Liver (tissue), 9 donors: ENCODE measurements around the gene BTBD6. TPM values are rescaled to one million over a fixed set of nuclear protein-coding genes. Genes with fewer than 3 reads are reported as not detected.

Source experiments
- DNase-seq: peaks from one replicate; pipeline ENCODE4 v3.0.0-alpha.2; 2017; ENCODE audit warnings: low spot score
- H3K27ac ChIP-seq, 2 donors: one replicate each; pipeline ENCODE4 v1.7.0; 2013; ENCODE audit warnings: inconsistent platforms in 2 of 2, low read length in 2 of 2, control low read depth in 1 of 2, low read depth in 1 of 2, mild to moderate bottlenecking in 1 of 2
- H3K27me3 ChIP-seq, 4 donors: one replicate each; pipeline versions ENCODE4 v1.6.1 to v1.7.0; 2013; ENCODE audit warnings: low read length in 3 of 4, inconsistent platforms in 1 of 4, mild to moderate bottlenecking in 1 of 4, moderate library complexity in 1 of 4; ENCODE audit not compliant: control insufficient read depth in 4 of 4, insufficient read depth in 4 of 4
- H3K36me3 ChIP-seq, 4 donors: one replicate each; pipeline versions ENCODE4 v1.6.1 to v1.7.0; 2013; ENCODE audit warnings: low read length in 3 of 4, mild to moderate bottlenecking in 3 of 4, low read depth in 1 of 4, moderate library complexity in 1 of 4; ENCODE audit not compliant: control insufficient read depth in 4 of 4, insufficient read depth in 3 of 4
- H3K4me1 ChIP-seq, 4 donors: one replicate each; pipeline versions ENCODE4 v1.6.1 to v1.7.0; 2013; ENCODE audit warnings: low read length in 3 of 4, mild to moderate bottlenecking in 3 of 4, moderate library complexity in 1 of 4; ENCODE audit not compliant: control insufficient read depth in 4 of 4, insufficient read depth in 4 of 4
- H3K4me3 ChIP-seq, 3 donors: one replicate each; pipeline versions ENCODE4 v1.6.1 to v1.7.0; 2013; ENCODE audit warnings: low read length in 3 of 3, control low read depth in 1 of 3, low read depth in 1 of 3, mild to moderate bottlenecking in 1 of 3
- H3K9ac ChIP-seq, 2 donors: one replicate each; pipeline ENCODE4 v1.7.0; 2013; ENCODE audit warnings: low read length in 2 of 2, mild to moderate bottlenecking in 2 of 2, moderate library complexity in 2 of 2, control low read depth in 1 of 2, low read depth in 1 of 2
- H3K9me3 ChIP-seq, 4 donors: one replicate each; pipeline versions ENCODE4 v1.6.1 to v1.7.0; 2013; ENCODE audit warnings: low read length in 3 of 4; ENCODE audit not compliant: control insufficient read depth in 4 of 4
- EGR1 ChIP-seq, 2 donors: IDR thresholded peaks; 2 replicates each; pipeline ENCODE4 v1.6.1; 2016 to 2018; ENCODE audit warnings: antibody characterized with exemption in 2 of 2, low read depth in 2 of 2
- FOXA1 ChIP-seq: IDR thresholded peaks from 2 replicates; pipeline ENCODE4 v1.6.1; 2016; ENCODE audit warnings: antibody characterized with exemption
- GABPA ChIP-seq, 2 donors: IDR thresholded peaks in 1 of 2; conservative IDR thresholded peaks in 1 of 2; 2 replicates each; pipeline ENCODE4 v1.6.1; 2016; ENCODE audit warnings: antibody characterized with exemption in 2 of 2, mild to moderate bottlenecking in 1 of 2, moderate library complexity in 1 of 2
- HNF4A ChIP-seq, 2 donors: conservative IDR thresholded peaks; 2 replicates each; pipeline ENCODE4 v1.6.1; 2016; ENCODE audit warnings: antibody characterized with exemption in 2 of 2, mild to moderate bottlenecking in 2 of 2
- JUND ChIP-seq, 2 donors: IDR thresholded peaks; 2 replicates each; pipeline ENCODE4 v1.6.1; 2016; ENCODE audit warnings: antibody characterized with exemption in 2 of 2
- NR2F2 ChIP-seq: IDR thresholded peaks from 2 replicates; pipeline ENCODE4 v1.6.1; 2016; ENCODE audit warnings: antibody characterized with exemption
- RAD21 ChIP-seq, 2 donors: IDR thresholded peaks; 2 replicates each; pipeline ENCODE4 v1.6.1; 2016; ENCODE audit warnings: antibody characterized with exemption in 2 of 2, mild to moderate bottlenecking in 2 of 2
- RXRA ChIP-seq, 2 donors: IDR thresholded peaks; 2 replicates each; pipeline ENCODE4 v1.6.1; 2017 to 2018; ENCODE audit warnings: antibody characterized with exemption in 2 of 2, mild to moderate bottlenecking in 1 of 2
- SP1 ChIP-seq: IDR thresholded peaks from 2 replicates; pipeline ENCODE4 v1.6.1; 2018; ENCODE audit warnings: antibody characterized with exemption, mild to moderate bottlenecking
- TAF1 ChIP-seq: conservative IDR thresholded peaks from 2 replicates; pipeline ENCODE4 v1.6.1; 2016; ENCODE audit warnings: antibody characterized with exemption, mild to moderate bottlenecking
- YY1 ChIP-seq: IDR thresholded peaks from 2 replicates; pipeline ENCODE4 v1.6.1; 2016; ENCODE audit warnings: antibody characterized with exemption, mild to moderate bottlenecking
- WGBS: extraction: QIAGEN DNeasy Blood & Tissue Kit; methylation state at CpG from one replicate; pipeline ENCODE4 v1.1.7; 2013; 5-methylcytosine and 5-hydroxymethylcytosine counted together
- polyA plus RNA-seq, 2 donors: library from polyadenylated mRNA; stranded (reverse) in 1 of 2; unstranded in 1 of 2; fragments of 200-250 nt in 1 of 2; fragments of >200 nt in 1 of 2; fragmentation: Nextera tagmentation in 1 of 2; extraction: Ambion mirVana in 1 of 2; gene quantifications; one replicate each; pipeline versions ENCODE4 v1.2.1 to v1.2.3, GENCODE V29; 2013 to 2015
- total RNA-seq, 2 donors: library from RNA; depleted of rRNA; stranded (reverse); fragments of >200 nt; gene quantifications; one replicate each; pipeline ENCODE4 v1.2.3, GENCODE V29; 2014
- TF ChIP-seq, protein P1 (sequence below): IDR thresholded peaks from 2 replicates; pipeline ENCODE4 v1.6.1; 2016; ENCODE audit warnings: antibody characterized with exemption
- TF ChIP-seq, protein P2 (sequence below): IDR thresholded peaks from 2 replicates; pipeline ENCODE4 v1.6.1; 2016; ENCODE audit warnings: antibody characterized with exemption
- TF ChIP-seq, protein P3 (sequence below): IDR thresholded peaks from 2 replicates; pipeline ENCODE4 v1.6.1; 2016; ENCODE audit warnings: antibody characterized with exemption
- TF ChIP-seq, protein P4 (sequence below): fragments of 150-350 bp; IDR thresholded peaks from 2 replicates; pipeline ENCODE4 v1.5.1; 2017; ENCODE audit warnings: improper control_type of control experiment, low read depth, low read length; ENCODE audit not compliant: missing input control
- TF ChIP-seq, protein P5 (sequence below): IDR thresholded peaks from 2 replicates; pipeline ENCODE4 v1.6.1; 2016; ENCODE audit warnings: antibody characterized with exemption, mild to moderate bottlenecking
- donor health status: healthy.
- donor health status: healthy.
- donor health status: healthy.
- donor health status: healthy.
- donor health status: healthy.

BTBD6 gene
- total and polyA plus RNA-seq, 4 donors = 5.8 to 18.1 (median 16.7) TPM

DNA sequence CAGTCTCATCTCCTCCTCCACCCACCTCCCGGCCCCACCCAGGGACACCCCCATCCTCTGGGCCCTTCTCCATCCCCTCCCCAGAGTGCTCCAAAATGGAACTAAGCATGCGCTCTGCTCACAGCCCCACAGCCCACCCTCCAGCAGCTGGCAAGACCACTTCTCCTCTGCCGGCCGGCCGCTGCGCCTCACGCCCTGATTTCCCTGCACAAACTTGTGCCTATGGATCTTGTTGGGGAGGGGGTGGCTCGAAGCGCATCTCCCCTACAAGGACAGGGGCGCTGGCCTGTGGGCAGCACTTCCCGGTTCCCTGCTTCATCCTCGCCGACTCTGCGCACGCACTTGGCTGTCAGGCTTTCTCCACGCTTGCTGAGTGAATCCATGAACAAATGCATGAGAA is 47.7 kb upstream of the BTBD6 start:
- no peak overlapping the region for H3K27ac ChIP-seq
- no peak for DNase-seq
- H3K9me3 ChIP-seq = no peaks in the 10 kb centered on the region
- H3K27me3 ChIP-seq = peaks cover 0 to 6% (median 0%) of the 10 kb centered on the region in 4 donors
- no peaks in the 10 kb centered on the region for H3K36me3 ChIP-seq
- TF ChIP-seq RAD21 (IDR thresholded peaks at IDR 0.05) (no peak), EGR1 (IDR thresholded peaks at IDR 0.05; ENCODE audit: low read depth in 2 of 2) (no peak), HNF4A (conservative IDR thresholded peaks at IDR 0.05) (no peak), TAF1 (no peak), NR2F2 (no peak), RXRA (IDR thresholded peaks at IDR 0.05) (no peak)
- no peak overlapping the region for H3K4me3 ChIP-seq
- H3K4me1 ChIP-seq = peaks cover 14 to 28% (median 21%) of the 10 kb centered on the region in 4 donors
- WGBS = 84% methylated on average over 16 of the region's 16 CpGs
- H3K9ac ChIP-seq = no peak overlapping the region

DNA sequence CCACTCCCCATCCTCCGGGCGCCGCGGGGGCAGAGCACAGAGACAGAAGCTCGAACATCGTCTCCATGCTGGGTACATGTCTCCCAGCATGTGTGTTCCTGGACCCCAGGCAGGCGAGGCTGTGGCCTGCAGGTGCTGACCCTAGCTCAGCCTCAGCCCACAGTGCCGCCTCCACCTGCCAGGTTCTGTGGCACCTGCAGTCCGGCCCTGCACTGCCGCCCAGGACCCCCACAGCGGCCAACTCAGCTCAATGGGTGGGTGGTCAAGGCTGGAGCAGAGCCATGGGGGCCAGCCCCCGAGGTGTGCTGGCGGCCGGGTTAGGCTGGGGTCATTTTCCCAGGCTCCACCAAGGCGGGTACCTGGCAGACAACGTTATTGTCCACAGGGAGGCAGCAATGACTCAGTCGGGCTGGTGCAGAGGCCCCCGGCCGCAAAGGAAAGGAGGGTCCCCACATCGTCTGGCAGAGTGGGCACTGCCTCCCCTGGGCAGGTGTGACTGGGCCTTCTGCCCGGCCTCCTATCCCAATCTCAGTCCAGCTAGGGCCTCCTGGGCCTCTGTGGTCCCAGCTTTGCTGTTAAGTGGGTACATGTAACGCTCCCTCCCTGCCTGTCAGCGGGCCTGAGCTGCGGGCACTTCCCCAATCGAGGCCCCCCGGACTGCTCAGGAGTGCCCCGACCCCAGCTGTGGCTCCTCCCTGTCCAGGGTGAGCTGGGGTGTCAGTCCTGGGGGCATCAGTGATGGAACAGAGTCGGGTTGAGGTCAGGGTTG is 47.0 kb upstream of the BTBD6 start:
- H3K4me3 ChIP-seq = no peak overlapping the region
- H3K27me3 ChIP-seq = peaks cover 0 to 3% (median 0%) of the 10 kb centered on the region in 4 donors
- DNase-seq = no peak
- WGBS = 61% methylated on average over 28 of the region's 28 CpGs
- H3K9ac ChIP-seq = no peak overlapping the region
- H3K9me3 ChIP-seq = no peaks in the 10 kb centered on the region
- no peak overlapping the region for H3K27ac ChIP-seq
- H3K36me3 ChIP-seq = no peaks in the 10 kb centered on the region
- TF ChIP-seq, protein P1, sequence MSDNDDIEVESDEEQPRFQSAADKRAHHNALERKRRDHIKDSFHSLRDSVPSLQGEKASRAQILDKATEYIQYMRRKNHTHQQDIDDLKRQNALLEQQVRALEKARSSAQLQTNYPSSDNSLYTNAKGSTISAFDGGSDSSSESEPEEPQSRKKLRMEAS = no peak
- TF ChIP-seq, protein P2, sequence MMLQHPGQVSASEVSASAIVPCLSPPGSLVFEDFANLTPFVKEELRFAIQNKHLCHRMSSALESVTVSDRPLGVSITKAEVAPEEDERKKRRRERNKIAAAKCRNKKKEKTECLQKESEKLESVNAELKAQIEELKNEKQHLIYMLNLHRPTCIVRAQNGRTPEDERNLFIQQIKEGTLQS = no peak
- TF ChIP-seq NR2F2 (no peak), JUND (IDR thresholded peaks at IDR 0.05) (no peak), SP1 (no peak), HNF4A (conservative IDR thresholded peaks at IDR 0.05) (no peak), GABPA (IDR thresholded peaks at IDR 0.05 in 1 of 2, conservative IDR thresholded peaks at IDR 0.05 in 1 of 2) (no peak), TAF1 (no peak), RXRA (IDR thresholded peaks at IDR 0.05) (no peak), EGR1 (IDR thresholded peaks at IDR 0.05; ENCODE audit: low read depth in 2 of 2) (no peak), YY1 (no peak), FOXA1 (no peak)
- TF ChIP-seq, protein P3, sequence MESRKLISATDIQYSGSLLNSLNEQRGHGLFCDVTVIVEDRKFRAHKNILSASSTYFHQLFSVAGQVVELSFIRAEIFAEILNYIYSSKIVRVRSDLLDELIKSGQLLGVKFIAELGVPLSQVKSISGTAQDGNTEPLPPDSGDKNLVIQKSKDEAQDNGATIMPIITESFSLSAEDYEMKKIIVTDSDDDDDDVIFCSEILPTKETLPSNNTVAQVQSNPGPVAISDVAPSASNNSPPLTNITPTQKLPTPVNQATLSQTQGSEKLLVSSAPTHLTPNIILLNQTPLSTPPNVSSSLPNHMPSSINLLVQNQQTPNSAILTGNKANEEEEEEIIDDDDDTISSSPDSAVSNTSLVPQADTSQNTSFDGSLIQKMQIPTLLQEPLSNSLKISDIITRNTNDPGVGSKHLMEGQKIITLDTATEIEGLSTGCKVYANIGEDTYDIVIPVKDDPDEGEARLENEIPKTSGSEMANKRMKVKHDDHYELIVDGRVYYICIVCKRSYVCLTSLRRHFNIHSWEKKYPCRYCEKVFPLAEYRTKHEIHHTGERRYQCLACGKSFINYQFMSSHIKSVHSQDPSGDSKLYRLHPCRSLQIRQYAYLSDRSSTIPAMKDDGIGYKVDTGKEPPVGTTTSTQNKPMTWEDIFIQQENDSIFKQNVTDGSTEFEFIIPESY = no peak
- TF ChIP-seq, protein P4, sequence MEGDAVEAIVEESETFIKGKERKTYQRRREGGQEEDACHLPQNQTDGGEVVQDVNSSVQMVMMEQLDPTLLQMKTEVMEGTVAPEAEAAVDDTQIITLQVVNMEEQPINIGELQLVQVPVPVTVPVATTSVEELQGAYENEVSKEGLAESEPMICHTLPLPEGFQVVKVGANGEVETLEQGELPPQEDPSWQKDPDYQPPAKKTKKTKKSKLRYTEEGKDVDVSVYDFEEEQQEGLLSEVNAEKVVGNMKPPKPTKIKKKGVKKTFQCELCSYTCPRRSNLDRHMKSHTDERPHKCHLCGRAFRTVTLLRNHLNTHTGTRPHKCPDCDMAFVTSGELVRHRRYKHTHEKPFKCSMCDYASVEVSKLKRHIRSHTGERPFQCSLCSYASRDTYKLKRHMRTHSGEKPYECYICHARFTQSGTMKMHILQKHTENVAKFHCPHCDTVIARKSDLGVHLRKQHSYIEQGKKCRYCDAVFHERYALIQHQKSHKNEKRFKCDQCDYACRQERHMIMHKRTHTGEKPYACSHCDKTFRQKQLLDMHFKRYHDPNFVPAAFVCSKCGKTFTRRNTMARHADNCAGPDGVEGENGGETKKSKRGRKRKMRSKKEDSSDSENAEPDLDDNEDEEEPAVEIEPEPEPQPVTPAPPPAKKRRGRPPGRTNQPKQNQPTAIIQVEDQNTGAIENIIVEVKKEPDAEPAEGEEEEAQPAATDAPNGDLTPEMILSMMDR = no peak
- TF ChIP-seq, protein P5, sequence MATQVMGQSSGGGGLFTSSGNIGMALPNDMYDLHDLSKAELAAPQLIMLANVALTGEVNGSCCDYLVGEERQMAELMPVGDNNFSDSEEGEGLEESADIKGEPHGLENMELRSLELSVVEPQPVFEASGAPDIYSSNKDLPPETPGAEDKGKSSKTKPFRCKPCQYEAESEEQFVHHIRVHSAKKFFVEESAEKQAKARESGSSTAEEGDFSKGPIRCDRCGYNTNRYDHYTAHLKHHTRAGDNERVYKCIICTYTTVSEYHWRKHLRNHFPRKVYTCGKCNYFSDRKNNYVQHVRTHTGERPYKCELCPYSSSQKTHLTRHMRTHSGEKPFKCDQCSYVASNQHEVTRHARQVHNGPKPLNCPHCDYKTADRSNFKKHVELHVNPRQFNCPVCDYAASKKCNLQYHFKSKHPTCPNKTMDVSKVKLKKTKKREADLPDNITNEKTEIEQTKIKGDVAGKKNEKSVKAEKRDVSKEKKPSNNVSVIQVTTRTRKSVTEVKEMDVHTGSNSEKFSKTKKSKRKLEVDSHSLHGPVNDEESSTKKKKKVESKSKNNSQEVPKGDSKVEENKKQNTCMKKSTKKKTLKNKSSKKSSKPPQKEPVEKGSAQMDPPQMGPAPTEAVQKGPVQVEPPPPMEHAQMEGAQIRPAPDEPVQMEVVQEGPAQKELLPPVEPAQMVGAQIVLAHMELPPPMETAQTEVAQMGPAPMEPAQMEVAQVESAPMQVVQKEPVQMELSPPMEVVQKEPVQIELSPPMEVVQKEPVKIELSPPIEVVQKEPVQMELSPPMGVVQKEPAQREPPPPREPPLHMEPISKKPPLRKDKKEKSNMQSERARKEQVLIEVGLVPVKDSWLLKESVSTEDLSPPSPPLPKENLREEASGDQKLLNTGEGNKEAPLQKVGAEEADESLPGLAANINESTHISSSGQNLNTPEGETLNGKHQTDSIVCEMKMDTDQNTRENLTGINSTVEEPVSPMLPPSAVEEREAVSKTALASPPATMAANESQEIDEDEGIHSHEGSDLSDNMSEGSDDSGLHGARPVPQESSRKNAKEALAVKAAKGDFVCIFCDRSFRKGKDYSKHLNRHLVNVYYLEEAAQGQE = no peak
- H3K4me1 ChIP-seq = peaks cover 14 to 32% (median 24%) of the 10 kb centered on the region in 4 donors
